RPMI7951 (cell line): Measurements from ENCODE around the gene OR1L8. TPM values are rescaled to one million over a fixed set of nuclear protein-coding genes. Genes with fewer than 3 reads are reported as not detected.

ENCODE experiments used
- DNase-seq: peaks from one replicate; pipeline ENCODE4 v3.0.0-alpha.2; 2012; ENCODE audit warnings: low read depth
- total RNA-seq: library from RNA; depleted of rRNA; stranded (reverse); fragments of >200 nt; shearing (Covaris generic); gene quantifications from 2 replicates; pipeline ENCODE4 v1.2.3, GENCODE V29; 2014; rRNA removed

Gene OR1L8
- total RNA-seq, 1 experiment from 2014 or later: not detected

GRCh38 chr9:122518226-122518625, 65.0 kb downstream of the OR1L8 start:
- no peak for DNase-seq

Other genes starting within 250 kb of the OR1L8 start
- gene PTGS1, start 212.4 kb downstream of the OR1L8 start, total RNA-seq: 10.1 and 11.5 TPM in 2 replicates
- gene OR1J1, start 105.5 kb downstream of the OR1L8 start, total RNA-seq: not detected in 2 replicates
- not detected in 2 replicates for gene OR1J2, start 72.6 kb downstream of the OR1L8 start, total RNA-seq
- not detected in 2 replicates for gene OR1J4, start 64.2 kb downstream of the OR1L8 start, total RNA-seq
- not detected in 2 replicates for gene OR1N1, start 56.1 kb downstream of the OR1L8 start, total RNA-seq
- gene OR1N2, start 30.3 kb downstream of the OR1L8 start, total RNA-seq: not detected in 2 replicates
- not detected in 2 replicates for gene OR1Q1, start 31.4 kb upstream of the OR1L8 start, total RNA-seq
- not detected in 2 replicates for gene OR1B1, start 74.2 kb upstream of the OR1L8 start, total RNA-seq
- not detected in 2 replicates for gene OR1L1, start 78.3 kb upstream of the OR1L8 start, total RNA-seq
- not detected in 2 replicates for gene OR1L3, start 91.7 kb upstream of the OR1L8 start, total RNA-seq
- gene OR1L4, start 140.6 kb upstream of the OR1L8 start, total RNA-seq: not detected in 2 replicates
- gene OR1L6, start 158.9 kb upstream of the OR1L8 start, total RNA-seq: not detected in 2 replicates
- gene OR5C1, start 205.5 kb upstream of the OR1L8 start, total RNA-seq: not detected in 2 replicates
- gene OR1K1, start 216.7 kb upstream of the OR1L8 start, total RNA-seq: not detected in 2 replicates
- 21.5 and 23.7 TPM in 2 replicates for gene PDCL, start 245.2 kb upstream of the OR1L8 start, total RNA-seq